Measurements from ENCODE around the gene NLN. TPM values are rescaled to one million over a fixed set of nuclear protein-coding genes. Genes with fewer than 3 reads are reported as not detected.
"Not testable (repeated sequence)": the region's sequence is repeated elsewhere in the genome, so short reads cannot be mapped to it uniquely, and the experiment has no call there.

NLN gene
- total and polyA plus RNA-seq, 2 of the 13 experiments (the other 11 are each of a cell fraction or from before 2014, with no cell fraction given) = 11.9 to 36.7 TPM

DNA sequence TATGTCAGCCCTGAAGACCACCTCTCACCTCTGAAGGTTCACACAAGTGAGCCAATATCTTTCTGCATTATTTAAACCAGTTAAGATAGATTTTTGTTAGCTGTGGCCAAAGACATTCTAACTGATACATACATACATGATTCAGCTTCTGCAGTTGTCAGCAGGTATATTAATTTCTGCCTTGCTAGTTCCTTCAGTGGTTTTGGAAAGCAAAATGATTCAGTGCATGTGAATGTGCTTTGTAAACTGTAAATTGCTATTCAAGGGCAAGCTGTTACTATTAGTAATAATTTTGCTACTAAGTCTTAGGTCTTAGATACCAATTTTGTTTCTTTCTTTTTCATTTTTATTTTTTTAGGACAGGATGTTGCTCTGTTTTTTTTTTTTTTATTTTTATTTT lies 115.1 kb downstream of the NLN start (continued):
- TF ChIP-seq ETV6 (CRISPR knock-in tag; conservative IDR thresholded peaks at IDR 0.05) = no peak

DNA sequence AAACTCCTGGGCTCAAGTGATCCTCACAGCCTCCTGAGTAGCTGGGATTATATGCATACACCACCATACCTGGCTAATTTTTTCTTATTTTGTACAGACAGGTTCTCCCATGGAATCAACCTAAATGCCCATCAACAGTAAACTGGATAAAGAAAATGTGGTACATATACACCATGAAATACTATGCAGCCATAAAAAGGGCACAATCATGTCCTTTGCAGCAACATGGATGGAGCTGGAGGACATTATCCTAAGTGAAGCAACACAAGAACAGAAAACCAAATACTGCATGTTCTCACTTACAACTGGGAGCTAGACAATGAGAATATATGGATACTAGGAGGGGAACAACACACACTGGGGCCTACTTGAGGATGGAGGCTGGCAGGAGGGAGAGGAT lies 117.2 kb downstream of the NLN start:
- H4K20me1 ChIP-seq (ENCODE audit: insufficient read depth, low read length); ATAC-seq; FAIRE-seq; POLR2A ChIA-PET; CTCF ChIA-PET (ENCODE audit: low intra/inter-chr PET ratio, low total read pairs); H3K4me2 ChIP-seq (ENCODE audit: low read depth, low read length); H3K79me2 ChIP-seq (ENCODE audit: insufficient read depth, low read length); BruUV-seq (replicated peaks); H3K4me3 ChIP-seq (replicated peaks in 1 of 3; ENCODE audit: insufficient read depth in 1 of 3, low read depth in 2 of 3, low read length in 3 of 3); H3K4me1 ChIP-seq (ENCODE audit: insufficient read depth, low read length); H3K9ac ChIP-seq (ENCODE audit: insufficient read depth, low read depth, low read length); H3K36me3 ChIP-seq (replicated peaks in 1 of 2; ENCODE audit: control insufficient read depth in 1 of 2, insufficient read depth in 2 of 2, low read length in 2 of 2); H3K9me3 ChIP-seq (ENCODE audit: low read length); H3K27ac ChIP-seq (ENCODE audit: extremely low read length, insufficient read depth, low read length); intact Hi-C loops (cut with micrococcal nuclease; ENCODE audit: unreplicated experiment); in situ Hi-C loops (cut with HindIII; ENCODE audit: extremely low pct_ligation_motif_present, low pct_unique_long_range_greater_than_20kb); H2AFZ ChIP-seq (ENCODE audit: low read length); H3K27me3 ChIP-seq (ENCODE audit: control insufficient read depth in 1 of 2, insufficient read depth in 2 of 2, low read length in 2 of 2); DNase-seq (ENCODE audit: low spot score): not testable (repeated sequence)

DNA sequence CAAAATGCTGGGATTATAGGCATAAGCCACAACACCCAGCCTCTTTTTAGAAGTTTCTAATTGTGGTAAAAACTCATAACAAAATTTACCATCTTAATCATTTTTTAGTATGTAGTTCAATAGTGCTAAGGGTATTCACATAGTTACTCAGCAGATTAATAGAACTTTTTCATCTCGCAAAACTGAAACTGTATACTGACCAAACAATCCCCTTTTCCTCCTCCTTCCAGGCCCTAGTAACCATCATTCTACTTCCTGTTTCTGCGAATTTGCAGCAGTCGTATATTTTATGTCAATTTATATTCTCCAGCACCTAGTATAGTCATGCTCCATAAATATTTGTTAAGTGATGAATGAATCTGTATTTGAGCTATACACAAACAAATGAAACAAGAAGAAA lies 118.1 kb downstream of the NLN start:
- 84% methylated on average over 3 of the region's 3 CpGs for WGBS (ENCODE audit: low lambda C conversion rate)
- no peak overlapping the region for H3K9ac ChIP-seq (ENCODE audit: insufficient read depth, low read depth, low read length)
- ChIA-PET CTCF (ENCODE audit: low intra/inter-chr PET ratio, low total read pairs) (no interaction called here), POLR2A (no interaction called here)
- H3K4me1 ChIP-seq (ENCODE audit: insufficient read depth, low read length) = peaks cover 2% of the 10 kb centered on the region
- no peak overlapping the region for H3K4me3 ChIP-seq (replicated peaks in 1 of 3; ENCODE audit: insufficient read depth in 1 of 3, low read depth in 2 of 3, low read length in 3 of 3)
- no TSS peak for BruUV-seq (replicated peaks)
- no peak overlapping the region for H3K27ac ChIP-seq (ENCODE audit: extremely low read length, insufficient read depth, low read length)
- FAIRE-seq = no peak
- H3K79me2 ChIP-seq (ENCODE audit: insufficient read depth, low read length) = no peaks in the 10 kb centered on the region
- intact Hi-C loops (cut with micrococcal nuclease; ENCODE audit: unreplicated experiment) (no loop called here), in situ Hi-C loops (cut with HindIII; ENCODE audit: extremely low pct_ligation_motif_present, low pct_unique_long_range_greater_than_20kb) (no loop called here)
- H3K27me3 ChIP-seq (ENCODE audit: control insufficient read depth in 1 of 2, insufficient read depth in 2 of 2, low read length in 2 of 2) = no peaks in the 10 kb centered on the region
- DNase-seq (ENCODE audit: low spot score) = no peak
- no peak overlapping the region for H3K4me2 ChIP-seq (ENCODE audit: low read depth, low read length)
- H4K20me1 ChIP-seq (ENCODE audit: insufficient read depth, low read length) = no peaks in the 10 kb centered on the region
- no peaks in the 10 kb centered on the region for H3K9me3 ChIP-seq (ENCODE audit: low read length)
- H3K36me3 ChIP-seq (replicated peaks in 1 of 2; ENCODE audit: control insufficient read depth in 1 of 2, insufficient read depth in 2 of 2, low read length in 2 of 2) = no peaks in the 10 kb centered on the region
- H2AFZ ChIP-seq (ENCODE audit: low read length) = no peak overlapping the region
- ATAC-seq = no peak
- TF ChIP-seq ZNF572 (CRISPR knock-in tag; IDR thresholded peaks at IDR 0.05) = no peak
- TF ChIP-seq MED1 (CRISPR knock-in tag; IDR thresholded peaks at IDR 0.05) = no peak
- no peak for TF ChIP-seq NR3C1 (CRISPR knock-in tag; IDR thresholded peaks at IDR 0.05)
- no peak for TF ChIP-seq ZNF460 (CRISPR knock-in tag; IDR thresholded peaks at IDR 0.05; ENCODE audit: borderline replicate concordance)
- no peak for TF ChIP-seq FOXP1 (IDR thresholded peaks at IDR 0.05)
- TF ChIP-seq FOXP1 (CRISPR knock-in tag; IDR thresholded peaks at IDR 0.05) = no peak
- no peak for TF ChIP-seq ZFP90 (CRISPR knock-in tag; IDR thresholded peaks at IDR 0.05; ENCODE audit: borderline replicate concordance)
- TF ChIP-seq, protein P1, sequence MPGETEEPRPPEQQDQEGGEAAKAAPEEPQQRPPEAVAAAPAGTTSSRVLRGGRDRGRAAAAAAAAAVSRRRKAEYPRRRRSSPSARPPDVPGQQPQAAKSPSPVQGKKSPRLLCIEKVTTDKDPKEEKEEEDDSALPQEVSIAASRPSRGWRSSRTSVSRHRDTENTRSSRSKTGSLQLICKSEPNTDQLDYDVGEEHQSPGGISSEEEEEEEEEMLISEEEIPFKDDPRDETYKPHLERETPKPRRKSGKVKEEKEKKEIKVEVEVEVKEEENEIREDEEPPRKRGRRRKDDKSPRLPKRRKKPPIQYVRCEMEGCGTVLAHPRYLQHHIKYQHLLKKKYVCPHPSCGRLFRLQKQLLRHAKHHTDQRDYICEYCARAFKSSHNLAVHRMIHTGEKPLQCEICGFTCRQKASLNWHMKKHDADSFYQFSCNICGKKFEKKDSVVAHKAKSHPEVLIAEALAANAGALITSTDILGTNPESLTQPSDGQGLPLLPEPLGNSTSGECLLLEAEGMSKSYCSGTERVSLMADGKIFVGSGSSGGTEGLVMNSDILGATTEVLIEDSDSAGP (CRISPR knock-in tag; IDR thresholded peaks at IDR 0.05; ENCODE audit: borderline replicate concordance) = no peak
- TF ChIP-seq YEATS2 (CRISPR knock-in tag; IDR thresholded peaks at IDR 0.05; ENCODE audit: borderline replicate concordance) = no peak
- TF ChIP-seq, protein P2, sequence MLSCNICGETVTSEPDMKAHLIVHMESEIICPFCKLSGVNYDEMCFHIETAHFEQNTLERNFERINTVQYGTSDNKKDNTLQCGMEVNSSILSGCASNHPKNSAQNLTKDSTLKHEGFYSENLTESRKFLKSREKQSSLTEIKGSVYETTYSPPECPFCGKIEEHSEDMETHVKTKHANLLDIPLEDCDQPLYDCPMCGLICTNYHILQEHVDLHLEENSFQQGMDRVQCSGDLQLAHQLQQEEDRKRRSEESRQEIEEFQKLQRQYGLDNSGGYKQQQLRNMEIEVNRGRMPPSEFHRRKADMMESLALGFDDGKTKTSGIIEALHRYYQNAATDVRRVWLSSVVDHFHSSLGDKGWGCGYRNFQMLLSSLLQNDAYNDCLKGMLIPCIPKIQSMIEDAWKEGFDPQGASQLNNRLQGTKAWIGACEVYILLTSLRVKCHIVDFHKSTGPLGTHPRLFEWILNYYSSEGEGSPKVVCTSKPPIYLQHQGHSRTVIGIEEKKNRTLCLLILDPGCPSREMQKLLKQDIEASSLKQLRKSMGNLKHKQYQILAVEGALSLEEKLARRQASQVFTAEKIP (CRISPR knock-in tag; IDR thresholded peaks at IDR 0.05; ENCODE audit: borderline replicate concordance) = no peak
- no peak for TF ChIP-seq ZNF326 (CRISPR knock-in tag; IDR thresholded peaks at IDR 0.05; ENCODE audit: borderline replicate concordance)
- TF ChIP-seq SIN3A (IDR thresholded peaks at IDR 0.05; ENCODE audit: borderline replicate concordance, low read depth, low read length) = no peak
- TF ChIP-seq CHCHD3 (CRISPR knock-in tag; IDR thresholded peaks at IDR 0.05) = no peak
- TF ChIP-seq FLYWCH1 (CRISPR knock-in tag; IDR thresholded peaks at IDR 0.05) = no peak
- TF ChIP-seq ZNF317 (CRISPR knock-in tag; IDR thresholded peaks at IDR 0.05) = no peak
- no peak for TF ChIP-seq RCOR2 (CRISPR knock-in tag; IDR thresholded peaks at IDR 0.05)

All from HepG2 (cell line).